ENCODE data around the gene NTM.

DNA sequence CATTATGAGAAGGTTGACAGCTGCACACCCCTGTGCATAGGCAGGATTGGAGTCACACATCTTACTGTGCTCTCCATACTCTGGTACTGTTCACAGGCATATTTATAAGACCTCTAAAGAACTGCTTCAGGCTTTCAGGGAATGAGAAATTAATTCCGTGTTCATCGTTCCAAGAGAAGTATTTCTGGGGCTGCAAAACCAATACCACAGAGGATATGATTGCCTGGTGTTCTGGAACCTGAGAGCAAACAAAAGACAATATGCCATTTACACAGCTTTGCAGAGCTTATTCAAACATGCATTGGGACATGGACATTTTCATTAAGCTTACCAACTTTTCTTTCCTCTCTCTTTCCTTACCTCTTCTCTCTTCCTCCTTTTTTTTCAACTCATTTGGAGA is 388.7 kb downstream of the NTM start:
- TF ChIP-seq CTCF (IDR thresholded peaks at IDR 0.05) = no peak
- TF ChIP-seq EP300 (IDR thresholded peaks at IDR 0.05) = no peak
- no peak for TF ChIP-seq POLR2A (IDR thresholded peaks at IDR 0.05)
